B cell (primary cell): ENCODE measurements around the gene ERGIC1. TPM values are rescaled to one million over a fixed set of nuclear protein-coding genes. Genes with fewer than 3 reads are reported as not detected.

Source experiments
- ATAC-seq: fragments of 200-7000 bp; cut with Tn5 transposase; one replicate; pipeline ENCODE4 v1.10.0; 2021; ENCODE audit warnings: low read depth, mild to moderate bottlenecking, moderate number of reproducible peaks, moderate library complexity
- CTCF ChIA-PET: fragments of 350-600 bp; sonication (Branson Sonifier 250); formaldehyde crosslinking; loops from one replicate; lab custom pipeline; 2021; ENCODE audit warnings: antibody characterized with exemption, inconsistent platforms; lab: Charles Lee
- POLR2A ChIA-PET: fragments of 350-600 bp; sonication (Branson Sonifier 250); formaldehyde crosslinking; loops from one replicate; lab custom pipeline; 2021; ENCODE audit warnings: antibody characterized with exemption; lab: Charles Lee
- DNase-seq: peaks from one replicate; pipeline ENCODE4 v3.0.0; 2013
- H2AFZ ChIP-seq: 2 replicates; pipeline ENCODE4 v1.6.1; 2012; ENCODE audit warnings: mild to moderate bottlenecking, low read depth, low read length; ENCODE audit not compliant: insufficient read depth, poor library complexity, severe bottlenecking
- H3K27ac ChIP-seq, 2 donors: 1 replicate in 1 of 2; 2 replicates in 1 of 2; pipeline ENCODE4 v1.5.1; 2012 to 2013; ENCODE audit warnings: low read length in 2 of 2, mild to moderate bottlenecking in 2 of 2, moderate library complexity in 1 of 2
- H3K27me3 ChIP-seq, 4 experiments: fragments of 200-600 bp in 1 of 4; sonication (generic) in 1 of 4; replicated peaks in 1 of 4; 1 replicate in 2 of 4; 2 replicates in 2 of 4; pipeline versions ENCODE4 v1.6.1 to v1.7.0; 2013 to 2016; ENCODE audit warnings: low read length in 3 of 4, mild to moderate bottlenecking in 2 of 4, mixed read lengths in 1 of 4, moderate library complexity in 1 of 4; ENCODE audit not compliant: insufficient read depth in 4 of 4, control insufficient read depth in 3 of 4; ENCODE audit errors: control extremely low read depth in 1 of 4
- H3K36me3 ChIP-seq, 2 experiments: replicated peaks in 1 of 2; 1 replicate in 1 of 2; 2 replicates in 1 of 2; pipeline versions ENCODE4 v1.6.1 to v1.7.1; 2013; ENCODE audit warnings: low read length in 1 of 2; ENCODE audit not compliant: insufficient read depth in 2 of 2, control insufficient read depth in 1 of 2; ENCODE audit errors: control extremely low read depth in 1 of 2, extremely low read depth in 1 of 2
- H3K4me1 ChIP-seq, 2 donors: fragments of 200-600 bp in 1 of 2; sonication (generic) in 1 of 2; 1 replicate in 1 of 2; 2 replicates in 1 of 2; pipeline versions ENCODE4 v1.5.1 to v1.6.1; 2013 to 2017; ENCODE audit warnings: low read length in 2 of 2; ENCODE audit not compliant: control insufficient read depth in 2 of 2, insufficient read depth in 2 of 2
- H3K4me2 ChIP-seq: replicated peaks from 2 replicates; pipeline ENCODE3; 2012; ENCODE audit warnings: mild to moderate bottlenecking, low read depth, low read length; ENCODE audit not compliant: poor library complexity, severe bottlenecking
- H3K4me3 ChIP-seq, 5 experiments: fragments of 200-600 bp in 1 of 5; sonication (generic) in 1 of 5; 1 replicate in 3 of 5; 2 replicates in 2 of 5; pipeline versions ENCODE4 v1.5.1 to v1.7.0; 2011 to 2016; ENCODE audit warnings: low read length in 4 of 5, mild to moderate bottlenecking in 4 of 5, low read depth in 2 of 5, control low read depth in 1 of 5, moderate library complexity in 1 of 5; ENCODE audit not compliant: insufficient read depth in 1 of 5; ENCODE audit errors: control extremely low read depth in 1 of 5, extremely low read depth in 1 of 5
- H3K79me2 ChIP-seq: fragments of 200-600 bp; sonication (generic); one replicate; pipeline ENCODE4 v1.6.0; 2016; ENCODE audit warnings: low read length; ENCODE audit not compliant: control insufficient read depth, insufficient read depth
- H3K9ac ChIP-seq: fragments of 200-600 bp; sonication (generic); 2 replicates; pipeline ENCODE4 v1.6.1; 2017; ENCODE audit warnings: mild to moderate bottlenecking, low read length, moderate library complexity
- H3K9me3 ChIP-seq, 3 donors: one replicate each; pipeline versions ENCODE4 v1.6.1 to v1.7.1; 2013; ENCODE audit warnings: low read length in 2 of 3; ENCODE audit not compliant: control insufficient read depth in 2 of 3, insufficient read depth in 1 of 3; ENCODE audit errors: control extremely low read depth in 1 of 3
- H4K20me1 ChIP-seq: 2 replicates; pipeline ENCODE4 v1.6.0; 2012; ENCODE audit warnings: mild to moderate bottlenecking, low read length; ENCODE audit not compliant: insufficient read depth, control insufficient read depth, poor library complexity, severe bottlenecking
- H3K27ac Mint-ChIP-seq: one replicate; pipeline ENCODE4 v1.8.0; 2021; ENCODE audit warnings: mixed read lengths
- H3K27me3 Mint-ChIP-seq: one replicate; pipeline ENCODE4 v1.8.0; 2021; ENCODE audit warnings: mixed read lengths
- H3K4me1 Mint-ChIP-seq: one replicate; pipeline ENCODE4 v1.8.0; 2021; ENCODE audit warnings: mixed read lengths
- H3K4me3 Mint-ChIP-seq: one replicate; pipeline ENCODE4 v1.8.0; 2021; ENCODE audit warnings: mixed read lengths
- H3K9me3 Mint-ChIP-seq: one replicate; pipeline ENCODE4 v1.8.0; 2022; ENCODE audit warnings: mixed read lengths; ENCODE audit not compliant: insufficient read depth
- EZH2 ChIP-seq: IDR thresholded peaks from 2 replicates; pipeline ENCODE4 v1.6.1; 2012; ENCODE audit warnings: borderline replicate concordance, low read depth, mild to moderate bottlenecking, moderate library complexity, low read length; ENCODE audit not compliant: insufficient read depth, poor library complexity, severe bottlenecking
- whole genome bisulfite sequencing: methylation state at CpG from one replicate; pipeline ENCODE4 v1.1.5; 2013; ENCODE audit warnings: missing lambda C conversion rate; ENCODE audit not compliant: insufficient coverage; 5-methylcytosine and 5-hydroxymethylcytosine counted together
- intact Hi-C: fragments of 100-400 bp; cut with micrococcal nuclease; formaldehyde crosslinking; loops from one replicate; pipeline ENCODE4 v1.10.0; 2022
- polyA plus RNA-seq: library from polyadenylated mRNA; depleted of rRNA; stranded (reverse); fragments of >200 nt; gene quantifications from 2 replicates; pipeline ENCODE4 v1.2.3, GENCODE V29; 2012
- total RNA-seq, 2 donors: library from RNA; stranded (reverse); fragments of 120-200 nt in 1 of 2; gene quantifications; 1 replicate in 1 of 2; 2 replicates in 1 of 2; pipeline versions ENCODE4 v1.2.3 to v1.2.4, GENCODE V29; 2013 to 2022
- TF ChIP-seq, protein P1 (sequence below): fragments of 200-600 bp; IDR thresholded peaks from one replicate; pipeline ENCODE4 v1.8.0; 2022; ENCODE audit warnings: antibody characterized with exemption, mild to moderate bottlenecking

ERGIC1 gene
- total and polyA plus RNA-seq, 2 donors (not counting 1 experiment from before 2014, with no cell fraction given) = 86.3 to 140 TPM

GRCh38 chr5:172830876-172831662 is 3.0 kb upstream of the ERGIC1 start:
- CTCF ChIA-PET = interaction anchor here (0.8 to 1.9 kb wide), 2 partner anchors 115 to 116 kb away, joined by 3 to 5 read pairs; no protein-coding TSS in a partner anchor
- no peak overlapping the region for H3K9ac ChIP-seq
- no peaks in the 10 kb centered on the region for H3K27me3 ChIP-seq
- no peak overlapping the region for H2AFZ ChIP-seq
- H3K27ac ChIP-seq = no peak overlapping the region
- H3K9me3 ChIP-seq = peaks cover 0 to 4% (median 3%) of the 10 kb centered on the region in 3 donors
- no peak overlapping the region for H3K27ac Mint-ChIP-seq
- H3K4me1 Mint-ChIP-seq = peaks cover 23% of the 10 kb centered on the region
- H3K4me2 ChIP-seq = no peak overlapping the region
- no peak for ATAC-seq
- no peaks in the 10 kb centered on the region for H3K27me3 Mint-ChIP-seq
- 85% methylated on average over 10 of the region's 14 CpGs for WGBS
- TF ChIP-seq, protein P1, sequence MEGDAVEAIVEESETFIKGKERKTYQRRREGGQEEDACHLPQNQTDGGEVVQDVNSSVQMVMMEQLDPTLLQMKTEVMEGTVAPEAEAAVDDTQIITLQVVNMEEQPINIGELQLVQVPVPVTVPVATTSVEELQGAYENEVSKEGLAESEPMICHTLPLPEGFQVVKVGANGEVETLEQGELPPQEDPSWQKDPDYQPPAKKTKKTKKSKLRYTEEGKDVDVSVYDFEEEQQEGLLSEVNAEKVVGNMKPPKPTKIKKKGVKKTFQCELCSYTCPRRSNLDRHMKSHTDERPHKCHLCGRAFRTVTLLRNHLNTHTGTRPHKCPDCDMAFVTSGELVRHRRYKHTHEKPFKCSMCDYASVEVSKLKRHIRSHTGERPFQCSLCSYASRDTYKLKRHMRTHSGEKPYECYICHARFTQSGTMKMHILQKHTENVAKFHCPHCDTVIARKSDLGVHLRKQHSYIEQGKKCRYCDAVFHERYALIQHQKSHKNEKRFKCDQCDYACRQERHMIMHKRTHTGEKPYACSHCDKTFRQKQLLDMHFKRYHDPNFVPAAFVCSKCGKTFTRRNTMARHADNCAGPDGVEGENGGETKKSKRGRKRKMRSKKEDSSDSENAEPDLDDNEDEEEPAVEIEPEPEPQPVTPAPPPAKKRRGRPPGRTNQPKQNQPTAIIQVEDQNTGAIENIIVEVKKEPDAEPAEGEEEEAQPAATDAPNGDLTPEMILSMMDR = no peak
- no peak for TF ChIP-seq EZH2
- no peaks in the 10 kb centered on the region for H4K20me1 ChIP-seq
- H3K4me1 ChIP-seq = peaks cover 16 to 24% of the 10 kb centered on the region in 2 donors
- intact Hi-C loops = loop anchor here (5.0 kb wide), 1 partner anchor 226 kb away; the partner anchor contains the start of gene CREBRF
- no peak overlapping the region for H3K4me3 ChIP-seq
- H3K4me3 Mint-ChIP-seq = no peak overlapping the region
- POLR2A ChIA-PET = interaction anchor here (0.6 kb wide), 1 partner anchor 27 kb away, joined by 3 read pairs; no protein-coding TSS in a partner anchor
- no peaks in the 10 kb centered on the region for H3K36me3 ChIP-seq
- H3K9me3 Mint-ChIP-seq = peaks cover 3% of the 10 kb centered on the region
- DNase-seq = no peak
- peaks cover 19% of the 10 kb centered on the region for H3K79me2 ChIP-seq
